Fibroblast of the aortic adventitia (primary cell): ENCODE results near the gene HIBCH. TPM values are rescaled to one million over a fixed set of nuclear protein-coding genes. Genes with fewer than 3 reads are reported as not detected.
"Not testable (repeated sequence)": the region's sequence is repeated elsewhere in the genome, so short reads cannot be mapped to it uniquely, and the experiment has no call there.

ENCODE experiments used
- DNase-seq: peaks from one replicate; pipeline ENCODE4 v3.0.0-alpha.2; 2010; ENCODE audit warnings: low read depth
- H3K4me3 ChIP-seq: 2 replicates; pipeline ENCODE4 v1.5.1; 2011; ENCODE audit warnings: low read depth, mild to moderate bottlenecking, control low read depth, low read length, moderate library complexity
- CTCF ChIP-seq: IDR thresholded peaks from 2 replicates; pipeline ENCODE4 v1.5.1; 2011; ENCODE audit warnings: mild to moderate bottlenecking, low read length, control low read depth, inconsistent platforms; ENCODE audit not compliant: insufficient read depth
- total RNA-seq: library from RNA; depleted of rRNA; stranded (reverse); fragments of >200 nt; gene quantifications from 2 replicates; pipeline ENCODE4 v1.2.3, GENCODE V29; 2012; ENCODE audit warnings: low replicate concordance

The HIBCH gene
- total RNA-seq, 1 donor: 21.5 TPM

- H3K4me3 ChIP-seq: no peak overlapping the region
- no peak for DNase-seq
- TF ChIP-seq CTCF: no peak
Measured at GRCh38 chr2:190360965-190361364, 41.3 kb upstream of the HIBCH start.

DNA sequence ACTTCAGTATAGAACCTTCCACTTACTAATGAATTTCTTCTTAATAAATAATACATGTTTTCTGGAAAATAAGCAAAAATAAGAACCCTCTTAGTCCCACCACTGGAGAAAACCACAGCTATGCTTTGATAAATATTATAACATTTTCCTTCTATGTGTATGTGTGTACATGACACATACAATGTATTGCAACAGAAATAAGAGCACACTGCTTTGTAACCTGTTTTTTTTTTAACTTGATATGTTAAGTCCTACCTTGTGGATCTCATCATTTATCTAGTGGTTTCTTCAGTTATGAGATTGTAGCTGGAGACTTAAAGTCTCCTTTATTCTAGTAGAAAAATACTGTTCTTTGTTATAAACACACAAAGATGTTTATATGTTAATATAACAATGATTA is 40.9 kb upstream of the HIBCH start:
- no peak for TF ChIP-seq CTCF
- H3K4me3 ChIP-seq: no peak overlapping the region
- DNase-seq: no peak

DNA sequence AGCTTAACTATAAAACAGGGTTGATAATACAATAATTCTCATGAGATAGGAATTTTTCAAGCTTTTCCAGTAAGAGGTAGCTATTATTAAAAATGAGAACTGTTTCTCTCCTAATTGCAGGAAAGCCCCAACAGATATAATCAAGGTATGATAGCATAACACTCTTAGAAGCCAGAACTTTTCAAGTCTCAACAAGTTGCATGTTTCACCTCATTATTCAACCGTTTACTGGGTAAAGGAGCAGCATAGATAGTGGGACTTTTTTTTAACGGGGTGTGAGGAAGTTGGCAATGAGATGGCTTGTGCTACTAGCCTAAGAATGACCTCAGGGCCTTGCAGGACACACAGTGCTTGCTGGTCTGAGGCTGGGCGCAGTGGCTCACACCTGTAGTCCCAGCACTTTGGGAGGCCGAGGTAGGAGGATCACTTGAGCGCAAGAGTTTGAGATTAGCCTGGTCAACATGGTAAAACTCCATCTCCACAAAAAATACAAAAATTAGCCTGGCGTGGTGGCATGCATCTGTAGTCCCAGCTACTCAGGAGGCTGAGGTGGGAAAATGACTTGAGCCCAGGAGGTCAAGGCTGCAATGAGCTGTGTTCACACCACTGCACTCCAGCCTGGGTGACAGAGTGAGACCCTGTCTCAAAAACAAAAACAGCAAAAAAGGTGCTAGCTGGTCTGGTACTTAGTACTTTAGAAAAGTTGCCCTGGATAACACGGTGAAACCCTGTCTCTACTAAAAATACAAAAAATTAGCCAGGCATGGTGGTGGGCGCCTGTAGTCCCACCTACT is 39.2 kb upstream of the HIBCH start:
- DNase-seq, H3K4me3 ChIP-seq: not testable (repeated sequence)

GRCh38 chr2:190357600-190357999 is 38.0 kb upstream of the HIBCH start:
- no peak for DNase-seq
- TF ChIP-seq CTCF: no peak

GRCh38 chr2:190355968-190356644 is 36.5 kb upstream of the HIBCH start:
- TF ChIP-seq CTCF: no peak
- H3K4me3 ChIP-seq: no peak overlapping the region
- DNase-seq: no peak

More at GRCh38 chr2:190357600-190357999, 38.0 kb upstream of the HIBCH start:
- H3K4me3 ChIP-seq: no peak overlapping the region

DNA sequence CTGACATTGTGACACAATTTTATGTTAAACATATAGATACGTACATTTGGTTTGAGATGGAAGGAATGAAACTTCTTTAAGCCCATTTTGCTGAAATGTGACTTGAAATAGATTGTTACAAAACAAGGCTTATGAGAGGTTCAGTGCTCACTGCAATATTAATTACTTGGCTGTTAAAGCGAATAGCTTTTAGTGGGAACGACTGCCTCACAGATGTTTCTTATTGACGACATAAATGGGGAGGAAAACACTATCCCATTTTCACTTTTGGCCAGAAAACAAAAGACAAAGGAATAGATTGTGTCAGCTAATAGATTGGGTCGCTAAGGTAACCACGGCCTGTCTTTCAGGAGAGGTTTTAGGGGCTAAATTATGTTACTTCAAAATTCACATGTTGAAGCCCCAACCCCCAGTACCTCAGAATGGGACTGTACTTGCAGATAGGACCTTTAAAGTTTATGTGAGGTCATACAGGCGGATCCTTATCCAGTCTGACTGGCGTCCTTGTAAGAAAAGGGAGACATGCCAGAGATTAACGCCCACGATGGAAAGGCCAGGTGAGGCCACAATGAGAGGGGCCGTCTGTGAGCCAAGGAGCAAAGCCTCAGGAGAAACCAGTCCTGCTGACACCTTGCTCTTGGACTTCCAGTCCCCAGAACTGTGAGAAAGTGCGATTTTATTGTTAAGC is 34.5 kb upstream of the HIBCH start:
- peak; percentile 35 for DNase-seq
- no peak for TF ChIP-seq CTCF
- no peak overlapping the region for H3K4me3 ChIP-seq

DNA sequence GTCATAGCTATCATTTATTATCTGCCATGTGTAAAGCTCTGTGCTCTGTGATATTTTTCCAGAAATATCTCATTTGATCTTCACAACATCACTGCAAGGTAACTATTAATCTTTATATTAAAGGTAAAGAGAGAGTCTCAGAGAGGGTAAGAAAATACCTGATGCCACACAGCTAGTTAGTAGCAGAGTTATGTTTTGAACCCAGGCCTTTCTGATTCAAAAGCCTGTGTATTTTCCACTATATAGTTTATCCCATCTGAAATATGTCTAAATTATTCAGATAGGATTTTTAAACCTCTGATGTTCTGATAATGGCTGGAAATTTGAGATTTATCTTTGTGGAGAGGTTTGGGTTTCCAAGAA is 33.9 kb upstream of the HIBCH start:
- no peak for DNase-seq
- no peak overlapping the region for H3K4me3 ChIP-seq
- TF ChIP-seq CTCF: no peak
